Transverse colon (tissue), 4 donors: Measurements from ENCODE around the gene UPK3BL2. TPM values are rescaled to one million over a fixed set of nuclear protein-coding genes. Genes with fewer than 3 reads are reported as not detected.
"Not testable (repeated sequence)": the region's sequence is repeated elsewhere in the genome, so short reads cannot be mapped to it uniquely, and the experiment has no call there.

Source experiments
- DNase-seq: peaks from one replicate; pipeline ENCODE4 v3.0.0-alpha.2; 2019
- H3K27ac ChIP-seq, 4 donors: fragments of 200-600 bp; sonication (generic); 2 replicates each; pipeline ENCODE4 v1.5.1; 2016 to 2018; ENCODE audit warnings: inconsistent platforms in 4 of 4
- H3K27me3 ChIP-seq: fragments of 200-600 bp; sonication (generic); 2 replicates; pipeline ENCODE4 v1.5.1; 2017; ENCODE audit warnings: inconsistent platforms
- H3K36me3 ChIP-seq, 4 donors: fragments of 200-600 bp; sonication (generic); 2 replicates each; pipeline ENCODE4 v1.5.1; 2017 to 2019; ENCODE audit warnings: inconsistent platforms in 4 of 4
- H3K4me1 ChIP-seq, 4 donors: fragments of 200-600 bp; sonication (generic); 2 replicates each; pipeline ENCODE4 v1.5.1; 2017 to 2020; ENCODE audit warnings: inconsistent platforms in 4 of 4
- H3K4me3 ChIP-seq, 4 donors: fragments of 200-600 bp; sonication (generic); 1 replicate in 1 of 4; 2 replicates in 3 of 4; pipeline versions ENCODE4 v1.5.1 to v1.6.1; 2017 to 2019; ENCODE audit warnings: inconsistent platforms in 4 of 4
- H3K9me3 ChIP-seq, 2 donors: fragments of 200-600 bp; sonication (generic); 2 replicates each; pipeline ENCODE4 v1.5.1; 2017 to 2019; ENCODE audit warnings: inconsistent platforms in 2 of 2
- CTCF ChIP-seq, 5 experiments: fragments of 200-600 bp in 3 of 5; fragments of 450-650 bp in 2 of 5; sonication (generic) in 3 of 5; IDR thresholded peaks; 1 replicate in 2 of 5; 2 replicates in 3 of 5; pipeline ENCODE4 v1.5.1; 2016 to 2017; ENCODE audit warnings: antibody characterized with exemption in 5 of 5, inconsistent platforms in 3 of 5, mild to moderate bottlenecking in 2 of 5, moderate library complexity in 1 of 5
- POLR2A ChIP-seq: fragments of 450-650 bp; IDR thresholded peaks from one replicate; pipeline ENCODE4 v1.6.1; 2016; ENCODE audit warnings: antibody characterized with exemption, mild to moderate bottlenecking, moderate library complexity
- POLR2AphosphoS5 ChIP-seq, 3 donors: sonication (generic); formaldehyde crosslinking; IDR thresholded peaks; one replicate each; pipeline ENCODE4 v1.6.1; 2016; ENCODE audit warnings: antibody characterized with exemption in 3 of 3
- WGBS, 2 donors: methylation state at CpG; one replicate each; pipeline ENCODE4 v1.1.5; 2018; ENCODE audit warnings: low coverage in 1 of 2; 5-methylcytosine and 5-hydroxymethylcytosine counted together
- in situ Hi-C, 4 donors: fragments of 200-750 bp; cut with MboI; loops; one replicate each; pipeline versions ENCODE4 v1.15.0 to v1.15.1; 2017; ENCODE audit warnings: low sequenced_read_pairs in 3 of 4, low pct_ligation_motif_present in 1 of 4, low pct_unique_long_range_greater_than_20kb in 1 of 4
- intact Hi-C: fragments of 100-400 bp; cut with DNase I; formaldehyde crosslinking; loops from one replicate; pipeline ENCODE4 v1.15.1; 2023; ENCODE audit warnings: low total_unique reads
- total RNA-seq, 4 donors: library from RNA; depleted of rRNA; stranded (reverse); fragments of >200 nt; gene quantifications; one replicate each; pipeline ENCODE4 v1.1.0, GENCODE V29; 2016

Gene UPK3BL2
- total RNA-seq, 4 donors from 2014 or later, result 7.8 to 116 (median 30.4) TPM

DNA sequence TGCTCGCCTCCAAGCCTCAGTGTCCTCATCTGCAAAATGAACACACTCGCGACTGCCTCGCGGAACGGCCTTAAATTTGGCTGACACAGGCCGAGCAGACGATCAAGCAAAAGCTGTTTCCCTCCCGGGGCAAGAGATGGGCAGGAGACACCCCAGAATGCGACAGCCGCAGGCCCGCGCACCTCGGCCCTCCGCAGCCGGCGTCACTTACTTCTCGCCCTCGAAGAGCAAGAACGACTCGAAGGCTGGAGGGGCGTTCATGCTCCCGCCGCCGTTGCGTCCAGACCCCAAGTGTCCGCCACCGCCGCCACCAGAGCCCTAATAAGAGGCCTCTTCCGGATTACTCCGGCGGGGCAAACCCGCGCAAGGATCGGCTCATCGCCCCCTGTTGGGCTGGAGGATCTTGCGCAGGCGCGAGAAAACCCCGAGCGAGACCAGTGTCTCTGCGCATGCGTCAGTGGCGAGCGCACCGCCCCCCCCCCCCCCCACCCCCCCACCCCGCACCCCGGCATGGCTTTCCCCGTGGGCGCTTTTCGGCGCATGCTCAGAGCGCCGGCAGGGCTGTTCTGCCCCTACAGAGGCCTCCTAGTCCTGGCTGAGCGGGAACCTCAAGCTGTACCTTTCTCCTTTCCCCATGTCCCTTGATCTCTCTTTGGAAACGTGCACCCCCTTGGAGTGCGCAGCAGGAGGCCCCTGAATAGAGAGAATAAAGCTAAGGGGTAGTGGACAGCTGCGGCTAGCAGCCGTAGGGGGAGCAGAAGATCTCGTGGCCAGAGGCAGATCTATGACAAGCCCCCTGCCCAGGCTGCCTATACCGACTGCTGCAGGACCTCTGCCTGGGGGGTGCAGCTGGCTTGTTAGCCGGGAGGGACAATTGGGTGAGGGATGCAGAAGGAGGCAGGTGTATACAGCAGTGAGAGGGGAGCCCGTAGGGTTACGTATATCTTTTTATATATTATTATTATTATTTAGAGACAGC is 29.1 kb upstream of the UPK3BL2 start, which contains the start of gene POLR2J3:
POLR2J3 (minus strand) TSS at position 323 of the 979 bp plus-strand sequence; CDS start at position 261, 62 bp downstream.
- DNase-seq, result peak; percentile 96
- H3K4me3 ChIP-seq, result peak within 1 kb of the TSS; percentile 41 to 94 (median 81)
- H3K9me3 ChIP-seq, H3K36me3 ChIP-seq, intact Hi-C loops, in situ Hi-C loops, H3K4me1 ChIP-seq, H3K27me3 ChIP-seq: not testable (repeated sequence)
- WGBS, 2 donors, result 0 to 1% methylated on average over 2 to 29 of the region's 64 CpGs
- H3K27ac ChIP-seq, result peak within 1 kb of the TSS; percentile 79 to 88 (median 84)
- peak; percentile 40 to 76 (median 42) for TF ChIP-seq POLR2AphosphoS5 (IDR thresholded peaks at IDR 0.05)
- TF ChIP-seq POLR2A, result peak; percentile 52
- TF ChIP-seq CTCF (IDR thresholded peaks at IDR 0.05), result peak; percentile 37 to 79 (median 60)

GRCh38 chr7:102568620-102569019 is 25.1 kb upstream of the UPK3BL2 start:
- in situ Hi-C loops, DNase-seq, H3K27ac ChIP-seq, intact Hi-C loops, H3K4me3 ChIP-seq, H3K36me3 ChIP-seq, H3K9me3 ChIP-seq, H3K4me1 ChIP-seq, H3K27me3 ChIP-seq: not testable (repeated sequence)
- no CpG with 5 or more reads among the region's 11 CpGs for WGBS, 2 donors

- H3K27ac ChIP-seq, H3K4me1 ChIP-seq, DNase-seq, intact Hi-C loops, H3K36me3 ChIP-seq, H3K9me3 ChIP-seq, H3K27me3 ChIP-seq, H3K4me3 ChIP-seq, in situ Hi-C loops: not testable (repeated sequence)
- WGBS, 2 donors, result no CpG with 5 or more reads among the region's 6 CpGs
These were observed 7.4 kb upstream of the UPK3BL2 start, which contains the start of gene SPDYE2 for GRCh38 chr7:102550808-102551422. SPDYE2 (plus strand) TSS chr7:102551226; CDS start chr7:102553256, 2,030 bp downstream.

DNA sequence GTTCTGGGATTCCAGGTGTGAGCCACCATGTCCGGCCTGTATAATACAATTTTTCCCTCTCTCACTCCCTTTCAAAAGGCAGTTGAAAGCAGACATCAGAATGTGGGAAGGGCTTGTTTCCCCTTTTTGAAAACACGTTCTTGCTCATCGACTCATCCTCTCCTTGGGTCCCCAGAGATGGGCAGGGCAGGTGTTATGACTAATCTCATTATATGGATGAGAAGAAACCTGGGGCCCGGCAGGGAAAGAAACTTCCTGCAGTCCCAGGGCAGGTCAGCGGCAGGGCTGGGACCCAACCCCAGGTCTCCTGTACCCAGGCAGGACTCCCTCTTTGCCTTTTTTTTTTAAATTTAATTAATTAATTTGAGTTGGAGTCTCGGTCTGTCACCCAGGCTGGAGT is 2.9 kb upstream of the UPK3BL2 start:
- in situ Hi-C loops, H3K27ac ChIP-seq, H3K36me3 ChIP-seq, DNase-seq, H3K9me3 ChIP-seq, intact Hi-C loops, H3K4me3 ChIP-seq, H3K4me1 ChIP-seq, H3K27me3 ChIP-seq: not testable (repeated sequence)
- no CpG with 5 or more reads among the region's 6 CpGs for WGBS, 2 donors

GRCh38 chr7:102545288-102545687 is 1.8 kb upstream of the UPK3BL2 start:
- H3K4me1 ChIP-seq, H3K9me3 ChIP-seq, intact Hi-C loops, H3K27ac ChIP-seq, H3K4me3 ChIP-seq, H3K36me3 ChIP-seq, DNase-seq, H3K27me3 ChIP-seq, in situ Hi-C loops: not testable (repeated sequence)
- WGBS, 2 donors, result 46% methylated on average over 7 of the region's 12 CpGs; no CpG with 5 or more reads in 1 of the 2 donors

DNA sequence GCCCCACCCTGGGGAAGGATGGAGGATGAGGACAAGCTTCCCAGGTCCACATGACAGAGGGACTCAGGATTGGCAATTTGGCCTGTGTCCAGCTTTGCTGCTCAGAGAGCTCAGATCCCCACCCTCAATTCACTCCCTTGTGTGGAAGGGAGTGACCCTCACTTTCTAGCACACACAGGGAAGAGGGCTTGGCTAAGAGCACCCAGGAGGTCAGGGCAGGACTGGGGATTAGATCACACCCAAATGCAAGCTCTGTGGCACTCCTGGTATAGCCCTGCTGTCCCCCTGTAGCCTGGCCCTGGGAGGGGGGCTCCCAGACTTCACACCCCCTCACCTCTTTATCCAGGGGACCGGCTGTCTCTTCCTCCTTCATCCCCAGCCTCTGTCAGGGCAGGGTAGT is 876 bp upstream of the UPK3BL2 start:
- H3K36me3 ChIP-seq, in situ Hi-C loops, intact Hi-C loops, DNase-seq, H3K4me1 ChIP-seq, H3K4me3 ChIP-seq, H3K27me3 ChIP-seq, H3K9me3 ChIP-seq, H3K27ac ChIP-seq: not testable (repeated sequence)
- WGBS, 2 donors, result 80% methylated on average over 1 of the region's 1 CpG; no CpG with 5 or more reads in 1 of the 2 donors

- H3K9me3 ChIP-seq, H3K27ac ChIP-seq, in situ Hi-C loops, H3K36me3 ChIP-seq, DNase-seq, H3K4me1 ChIP-seq, H3K27me3 ChIP-seq, intact Hi-C loops, H3K4me3 ChIP-seq: not testable (repeated sequence)
- 100% methylated on average over 1 of the region's 11 CpGs; no CpG with 5 or more reads in 1 of the 2 donors for WGBS, 2 donors
These were observed 725 bp downstream of the UPK3BL2 start for GRCh38 chr7:102542771-102543170.

DNA sequence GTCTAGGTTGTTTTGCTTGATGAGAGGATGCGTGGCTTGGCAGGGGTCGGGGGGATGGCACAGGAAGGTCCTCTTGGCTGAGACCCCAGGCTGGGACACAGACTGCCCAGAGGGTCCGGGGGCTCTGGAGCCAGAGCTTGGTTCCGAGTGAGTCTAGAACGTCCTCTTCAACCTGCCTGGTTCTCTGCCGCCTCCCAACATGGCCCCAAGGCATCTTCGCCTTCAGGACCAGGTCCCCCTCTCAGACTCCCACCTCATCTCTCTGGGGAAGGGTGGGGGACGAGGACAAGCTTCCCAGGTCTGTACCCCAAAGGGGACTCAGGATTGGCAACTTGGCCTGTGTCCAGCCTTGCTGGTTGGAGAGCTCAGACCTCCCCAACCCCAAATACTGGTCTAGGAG is 1.4 kb downstream of the UPK3BL2 start:
- H3K36me3 ChIP-seq, H3K27ac ChIP-seq, in situ Hi-C loops, H3K9me3 ChIP-seq, DNase-seq, H3K27me3 ChIP-seq, H3K4me1 ChIP-seq, intact Hi-C loops, H3K4me3 ChIP-seq: not testable (repeated sequence)
- WGBS, 2 donors, result no CpG with 5 or more reads among the region's 8 CpGs

GRCh38 chr7:102540604-102541003 is 2.9 kb downstream of the UPK3BL2 start:
- H3K9me3 ChIP-seq, DNase-seq, in situ Hi-C loops, H3K27me3 ChIP-seq, H3K27ac ChIP-seq, H3K4me3 ChIP-seq, H3K36me3 ChIP-seq, intact Hi-C loops, H3K4me1 ChIP-seq: not testable (repeated sequence)
- WGBS, 2 donors, result 89% methylated on average over 6 of the region's 6 CpGs; no CpG with 5 or more reads in 1 of the 2 donors
